Keratinocyte (primary cell): ENCODE results near the gene TUBGCP6.

Experiments
- EZH2 ChIP-seq: IDR thresholded peaks from one replicate; pipeline ENCODE4 v1.6.1; 2012; ENCODE audit warnings: inconsistent platforms, mild to moderate bottlenecking, low read length, moderate library complexity
- TF ChIP-seq, protein P1 (sequence below), 3 experiments: IDR thresholded peaks in 1 of 3; conservative IDR thresholded peaks in 1 of 3; optimal IDR thresholded peaks in 1 of 3; 2 replicates in 2 of 3; 3 replicates in 1 of 3; pipeline versions ENCODE3 to v1.5.1; 2011; ENCODE audit warnings: low read length in 3 of 3, mild to moderate bottlenecking in 3 of 3, moderate library complexity in 2 of 3, control low read depth in 1 of 3, inconsistent platforms in 1 of 3; ENCODE audit not compliant: insufficient read depth in 2 of 3; ENCODE audit errors: extremely low read depth in 1 of 3

DNA sequence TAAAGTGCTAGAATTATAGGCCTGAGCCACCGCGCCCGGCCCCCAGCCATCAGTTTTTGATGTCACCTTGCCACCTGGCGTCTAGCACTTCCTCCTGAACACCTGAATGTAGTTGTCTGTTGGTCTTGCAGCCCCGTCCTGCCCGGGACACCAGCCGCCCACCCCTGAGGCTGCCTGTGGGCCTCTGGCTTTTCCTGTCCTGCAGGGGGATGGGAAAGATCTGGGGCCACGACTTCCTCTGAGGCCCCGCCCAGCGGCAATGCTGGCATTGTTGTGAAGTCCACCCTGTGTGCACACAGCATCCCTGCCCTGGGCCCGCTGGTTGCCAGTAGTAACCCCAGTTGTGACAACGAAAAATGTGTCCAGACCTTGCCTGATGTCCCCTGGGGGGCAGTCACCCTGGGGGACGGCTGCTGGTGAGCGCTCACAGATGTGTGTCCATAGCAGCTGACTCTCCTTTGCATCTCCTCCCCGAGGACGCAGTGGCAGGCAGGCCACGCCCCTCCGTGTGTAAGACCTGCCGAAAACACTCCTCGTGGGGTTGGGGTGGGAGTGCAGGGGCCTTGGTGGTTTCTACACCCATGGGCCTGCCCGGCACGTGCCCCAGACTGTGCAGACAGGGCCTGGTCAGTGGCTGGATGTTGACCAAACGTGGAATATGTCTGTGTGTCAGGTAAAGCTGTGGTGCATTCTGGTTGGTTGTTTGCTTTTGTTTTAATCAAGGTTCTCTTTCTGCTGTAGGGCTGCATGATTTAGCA lies 37.3 kb downstream of the TUBGCP6 start:
- TF ChIP-seq, protein P1, sequence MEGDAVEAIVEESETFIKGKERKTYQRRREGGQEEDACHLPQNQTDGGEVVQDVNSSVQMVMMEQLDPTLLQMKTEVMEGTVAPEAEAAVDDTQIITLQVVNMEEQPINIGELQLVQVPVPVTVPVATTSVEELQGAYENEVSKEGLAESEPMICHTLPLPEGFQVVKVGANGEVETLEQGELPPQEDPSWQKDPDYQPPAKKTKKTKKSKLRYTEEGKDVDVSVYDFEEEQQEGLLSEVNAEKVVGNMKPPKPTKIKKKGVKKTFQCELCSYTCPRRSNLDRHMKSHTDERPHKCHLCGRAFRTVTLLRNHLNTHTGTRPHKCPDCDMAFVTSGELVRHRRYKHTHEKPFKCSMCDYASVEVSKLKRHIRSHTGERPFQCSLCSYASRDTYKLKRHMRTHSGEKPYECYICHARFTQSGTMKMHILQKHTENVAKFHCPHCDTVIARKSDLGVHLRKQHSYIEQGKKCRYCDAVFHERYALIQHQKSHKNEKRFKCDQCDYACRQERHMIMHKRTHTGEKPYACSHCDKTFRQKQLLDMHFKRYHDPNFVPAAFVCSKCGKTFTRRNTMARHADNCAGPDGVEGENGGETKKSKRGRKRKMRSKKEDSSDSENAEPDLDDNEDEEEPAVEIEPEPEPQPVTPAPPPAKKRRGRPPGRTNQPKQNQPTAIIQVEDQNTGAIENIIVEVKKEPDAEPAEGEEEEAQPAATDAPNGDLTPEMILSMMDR (optimal IDR thresholded peaks at IDR 0.05 in 1 of 3, IDR thresholded peaks at IDR 0.05 in 1 of 3, conservative IDR thresholded peaks at IDR 0.05 in 1 of 3; ENCODE audit: extremely low read depth in 1 of 3, insufficient read depth in 2 of 3, low read length in 3 of 3) = no peak
- no peak for TF ChIP-seq EZH2
